HG03460 (cell line): ENCODE data around the gene HOXA3.

Experiments used
- ATAC-seq: cut with Tn5 transposase; IDR thresholded peaks from one replicate; pipeline ENCODE4 v1.9.1; 2021; ENCODE audit not compliant: unreplicated experiment

HOXA3 gene

DNA sequence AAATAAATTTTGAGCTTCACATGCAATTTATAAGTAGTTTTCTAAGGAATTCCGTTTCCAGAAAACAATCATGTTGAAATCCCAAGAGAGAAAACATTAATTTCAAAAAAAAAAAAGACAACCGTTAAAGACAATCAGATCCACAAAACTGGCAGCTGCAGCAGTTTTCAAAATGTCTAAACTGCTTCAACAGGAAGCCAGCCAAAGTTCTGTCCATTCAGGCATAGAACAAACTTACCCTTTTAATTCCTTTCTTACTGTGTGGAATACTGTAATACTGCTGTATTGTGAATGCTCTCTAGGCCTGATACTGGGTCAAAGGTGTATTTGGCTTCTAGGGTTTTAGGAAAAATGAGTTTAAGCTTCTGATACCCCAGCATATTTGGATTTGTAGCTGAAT is 88.2 kb downstream of the HOXA3 start:
- ATAC-seq: no peak

DNA sequence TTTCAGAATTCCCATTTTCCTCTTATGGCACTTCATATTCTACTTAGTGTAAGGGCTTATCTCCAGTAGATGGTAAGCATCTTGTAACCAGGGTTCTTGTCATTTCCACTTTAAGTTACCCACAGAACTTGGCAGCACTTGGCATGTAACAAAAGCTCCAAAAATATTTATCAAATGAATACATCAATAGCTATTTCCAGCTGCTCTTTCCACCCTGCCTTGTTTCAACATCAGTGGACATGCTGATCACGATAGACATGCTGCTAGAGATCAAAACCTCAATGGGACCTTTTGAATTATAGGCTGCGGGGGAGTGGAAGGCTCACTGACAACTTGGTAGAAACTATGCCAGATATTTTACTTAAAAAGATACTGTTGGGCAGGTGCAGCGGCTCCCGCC is 89.4 kb downstream of the HOXA3 start:
- no peak for ATAC-seq
